Germinal center (tissue), 1 donor: ENCODE data around the gene OAS3.

ENCODE experiments used
- DNase-seq: peaks from one replicate; pipeline ENCODE4 v3.0.0; 2012; ENCODE audit warnings: mixed read lengths, low spot score

Gene OAS3

GRCh38 chr12:113019025-113019424 is 80.8 kb downstream of the OAS3 start:
- no peak for DNase-seq

GRCh38 chr12:113021500-113021899 is 83.2 kb downstream of the OAS3 start:
- DNase-seq, result no peak
